Ishikawa (cell line): ENCODE results near the gene SELENOP.

Source experiments
- CREB1 ChIP-seq: IDR thresholded peaks from 2 replicates; pipeline ENCODE4 v1.6.1; 2012; ENCODE audit warnings: low read depth
- EGR1 ChIP-seq: IDR thresholded peaks from 2 replicates; pipeline ENCODE4 v1.6.1; 2012
- MAX ChIP-seq: IDR thresholded peaks from 2 replicates; pipeline ENCODE4 v1.6.1; 2012
- TAF1 ChIP-seq: IDR thresholded peaks from 2 replicates; pipeline ENCODE4 v1.6.1; 2012; ENCODE audit warnings: low read depth, mild to moderate bottlenecking
- TEAD4 ChIP-seq: IDR thresholded peaks from 2 replicates; pipeline ENCODE4 v1.6.1; 2012

- TF ChIP-seq EGR1, result no peak
- no peak for TF ChIP-seq CREB1
- no peak for TF ChIP-seq TEAD4
- TF ChIP-seq TAF1, result no peak
- TF ChIP-seq MAX, result no peak
Measured at GRCh38 chr5:42824347-42824976, 12.8 kb upstream of the SELENOP start.
